Epithelial cell of proximal tubule (primary cell): ENCODE results near the gene RGS10. TPM values are rescaled to one million over a fixed set of nuclear protein-coding genes. Genes with fewer than 3 reads are reported as not detected.

ENCODE experiments used
- DNase-seq: peaks from one replicate; pipeline ENCODE4 v3.0.0-alpha.2; 2011; ENCODE audit warnings: low read depth
- H3K4me3 ChIP-seq: 2 replicates; pipeline ENCODE4 v1.5.1; 2011; ENCODE audit warnings: low read depth, mild to moderate bottlenecking, low read length
- total RNA-seq: library from RNA; depleted of rRNA; stranded (reverse); fragments of >200 nt; gene quantifications from 2 replicates; pipeline ENCODE4 v1.2.3, GENCODE V29; 2015
- TF ChIP-seq, protein P1 (sequence below): conservative IDR thresholded peaks from 2 replicates; pipeline ENCODE4 v1.5.1; 2012; ENCODE audit warnings: low read depth, mild to moderate bottlenecking, low read length

RGS10 gene
- total RNA-seq, 1 donor from 2014 or later = 85.9 TPM

DNA sequence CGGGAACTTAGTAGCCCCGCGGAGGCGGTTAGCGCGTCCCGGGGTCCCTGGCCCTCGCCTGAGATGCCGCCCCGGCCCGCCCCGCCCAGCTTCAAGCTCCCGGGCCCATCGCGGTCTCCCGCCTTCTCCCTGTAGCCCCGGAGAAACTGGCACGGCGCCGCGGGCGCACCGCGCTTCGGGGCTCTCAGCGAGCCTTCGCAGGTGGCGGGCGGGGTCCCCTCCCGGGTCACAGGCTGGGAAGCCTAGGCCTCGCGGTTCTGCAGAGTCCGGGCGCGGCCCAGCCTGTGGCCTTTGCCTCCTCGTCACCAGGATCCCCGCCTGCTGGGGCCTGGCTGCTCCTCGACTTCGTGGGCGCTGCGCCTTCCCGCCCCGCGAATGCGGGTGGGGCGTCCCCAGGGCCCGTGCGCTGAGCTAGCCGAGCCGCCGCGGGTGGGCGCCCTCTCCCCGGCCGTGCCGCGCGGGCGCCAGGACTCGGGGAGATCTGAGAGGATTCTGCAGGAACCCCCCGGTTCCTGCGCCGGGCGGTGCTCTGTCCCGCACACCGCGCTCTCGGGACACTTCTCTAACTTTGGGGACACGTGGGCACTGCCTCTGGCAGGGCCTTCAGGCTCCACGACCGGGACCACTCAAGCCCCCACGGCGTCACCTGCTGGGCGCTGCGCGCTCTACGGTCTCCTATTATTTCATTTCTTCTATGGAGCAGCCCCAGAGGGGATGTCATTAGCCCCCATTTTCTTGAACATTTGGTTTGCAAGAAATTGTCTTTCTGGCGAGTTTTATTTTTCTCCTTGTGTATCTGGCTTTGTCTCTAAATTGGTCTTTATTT is 682 bp upstream of the RGS10 start:
- H3K4me3 ChIP-seq = peak overlapping the region; percentile 68
- TF ChIP-seq, protein P1, sequence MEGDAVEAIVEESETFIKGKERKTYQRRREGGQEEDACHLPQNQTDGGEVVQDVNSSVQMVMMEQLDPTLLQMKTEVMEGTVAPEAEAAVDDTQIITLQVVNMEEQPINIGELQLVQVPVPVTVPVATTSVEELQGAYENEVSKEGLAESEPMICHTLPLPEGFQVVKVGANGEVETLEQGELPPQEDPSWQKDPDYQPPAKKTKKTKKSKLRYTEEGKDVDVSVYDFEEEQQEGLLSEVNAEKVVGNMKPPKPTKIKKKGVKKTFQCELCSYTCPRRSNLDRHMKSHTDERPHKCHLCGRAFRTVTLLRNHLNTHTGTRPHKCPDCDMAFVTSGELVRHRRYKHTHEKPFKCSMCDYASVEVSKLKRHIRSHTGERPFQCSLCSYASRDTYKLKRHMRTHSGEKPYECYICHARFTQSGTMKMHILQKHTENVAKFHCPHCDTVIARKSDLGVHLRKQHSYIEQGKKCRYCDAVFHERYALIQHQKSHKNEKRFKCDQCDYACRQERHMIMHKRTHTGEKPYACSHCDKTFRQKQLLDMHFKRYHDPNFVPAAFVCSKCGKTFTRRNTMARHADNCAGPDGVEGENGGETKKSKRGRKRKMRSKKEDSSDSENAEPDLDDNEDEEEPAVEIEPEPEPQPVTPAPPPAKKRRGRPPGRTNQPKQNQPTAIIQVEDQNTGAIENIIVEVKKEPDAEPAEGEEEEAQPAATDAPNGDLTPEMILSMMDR = peak; percentile 54
- no peak for DNase-seq

DNA sequence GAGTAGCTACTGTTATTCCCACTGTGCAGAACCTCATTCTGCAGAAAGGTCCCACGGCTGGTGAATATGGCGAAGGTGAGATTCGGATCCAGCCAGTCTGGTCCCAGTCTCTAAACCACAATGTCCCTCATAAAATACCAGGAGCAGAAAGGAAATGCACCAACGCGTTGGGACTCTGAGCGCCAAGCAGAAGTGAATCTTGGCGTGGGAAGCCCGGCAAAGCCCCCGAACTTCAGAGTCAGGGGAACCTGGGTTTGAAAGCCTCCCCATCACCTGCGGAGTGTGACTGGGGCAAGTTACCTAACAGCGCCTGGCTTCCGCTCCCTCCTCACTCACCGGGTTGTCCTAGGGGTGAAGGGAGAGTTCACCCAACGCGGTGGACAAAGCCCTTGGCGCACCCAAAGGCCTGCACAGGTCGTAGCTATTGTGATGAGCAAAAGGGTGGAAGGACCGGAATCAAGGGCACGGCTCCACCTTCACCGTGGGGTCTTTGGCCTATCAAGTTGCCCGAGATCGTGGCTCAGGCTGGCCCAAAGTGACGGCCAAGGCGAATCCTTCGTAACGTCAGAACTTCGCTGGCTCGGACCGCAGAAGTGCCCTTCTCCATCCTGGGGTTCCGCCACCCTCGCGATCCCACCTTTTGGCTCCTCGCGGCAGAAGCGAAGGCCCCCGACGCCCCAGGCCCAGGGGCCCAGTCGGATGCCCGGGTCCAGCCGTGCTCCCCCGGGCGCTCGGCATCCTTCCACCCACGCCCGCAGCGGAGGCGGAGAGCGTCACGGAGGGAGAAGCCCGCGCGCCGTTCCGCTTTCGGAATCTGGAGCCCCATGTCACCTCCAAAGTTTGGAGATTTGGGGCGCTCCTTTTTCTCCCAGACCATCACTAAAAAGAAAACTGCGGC is 811 bp downstream of the RGS10 start:
- H3K4me3 ChIP-seq = peak overlapping the region; percentile 68

DNA sequence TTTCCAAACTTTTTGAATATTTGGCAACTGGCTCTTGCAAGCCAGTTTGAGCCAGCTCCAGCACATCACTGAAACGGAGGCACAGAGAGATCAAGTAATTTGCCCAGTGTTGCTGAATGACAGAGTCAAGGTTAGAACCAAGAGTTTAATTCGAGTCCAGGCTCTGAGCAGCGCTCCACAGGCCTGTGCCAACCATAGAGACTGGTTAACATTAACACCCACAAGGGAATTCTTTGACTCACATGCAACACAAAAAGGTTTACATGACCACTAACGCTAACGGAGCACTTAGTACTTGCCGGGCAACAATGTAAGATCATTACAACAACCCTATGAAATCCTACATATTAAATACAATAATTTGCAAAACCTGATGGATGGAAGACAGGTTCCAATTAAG is 1.5 kb downstream of the RGS10 start:
- H3K4me3 ChIP-seq = peak overlapping the region; percentile 68
- DNase-seq = peak; percentile 16
- TF ChIP-seq, protein P1 = no peak

More for the DNA sequence above, 811 bp downstream of the RGS10 start:
- no peak for DNase-seq
- TF ChIP-seq, protein P1 = no peak

DNA sequence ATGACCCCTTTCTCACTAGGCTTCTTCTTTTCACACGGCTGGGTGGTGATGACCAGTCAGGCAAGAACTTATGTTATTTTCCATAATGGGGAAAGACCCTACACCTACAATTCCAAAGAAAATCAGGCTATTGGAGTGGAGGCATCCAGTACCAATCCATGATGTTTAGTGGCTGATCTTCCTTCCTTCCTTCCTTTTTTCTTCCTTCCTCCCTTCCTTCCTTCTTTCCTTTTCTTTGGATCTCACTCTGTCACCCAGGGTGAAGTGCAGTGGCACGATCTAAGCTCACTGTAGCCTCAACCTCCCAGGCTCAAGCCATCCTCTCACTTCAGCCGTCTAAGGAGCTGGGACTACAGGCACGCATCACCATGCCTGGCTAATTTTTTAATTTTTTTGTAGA is 2.5 kb downstream of the RGS10 start:
- no peak overlapping the region for H3K4me3 ChIP-seq
- DNase-seq = no peak
- TF ChIP-seq, protein P1 = no peak

DNA sequence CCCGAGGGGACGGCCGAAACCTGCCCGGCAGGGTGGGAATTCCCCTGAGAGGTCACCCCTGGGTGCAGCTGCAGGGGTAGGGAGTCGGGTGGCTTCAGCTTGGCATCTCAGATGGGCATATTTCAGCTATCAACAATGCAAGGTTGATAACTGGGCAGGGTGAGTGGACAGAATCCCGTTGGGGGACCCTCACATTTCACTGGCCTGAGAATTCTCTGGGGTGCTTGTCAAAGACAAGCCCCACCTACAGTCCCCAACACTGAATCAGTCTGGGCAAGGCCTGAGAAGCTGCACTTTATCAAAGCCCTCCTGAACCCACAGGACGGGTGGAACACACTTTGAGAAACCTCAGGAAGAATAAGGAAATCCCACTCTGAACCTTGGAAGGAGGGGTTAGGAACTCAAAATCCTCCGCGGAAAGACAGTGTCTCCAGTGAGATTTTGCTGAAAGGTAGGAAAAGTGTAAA is 3.1 kb downstream of the RGS10 start:
- TF ChIP-seq, protein P1 = no peak
- H3K4me3 ChIP-seq = no peak overlapping the region
- no peak for DNase-seq

DNA sequence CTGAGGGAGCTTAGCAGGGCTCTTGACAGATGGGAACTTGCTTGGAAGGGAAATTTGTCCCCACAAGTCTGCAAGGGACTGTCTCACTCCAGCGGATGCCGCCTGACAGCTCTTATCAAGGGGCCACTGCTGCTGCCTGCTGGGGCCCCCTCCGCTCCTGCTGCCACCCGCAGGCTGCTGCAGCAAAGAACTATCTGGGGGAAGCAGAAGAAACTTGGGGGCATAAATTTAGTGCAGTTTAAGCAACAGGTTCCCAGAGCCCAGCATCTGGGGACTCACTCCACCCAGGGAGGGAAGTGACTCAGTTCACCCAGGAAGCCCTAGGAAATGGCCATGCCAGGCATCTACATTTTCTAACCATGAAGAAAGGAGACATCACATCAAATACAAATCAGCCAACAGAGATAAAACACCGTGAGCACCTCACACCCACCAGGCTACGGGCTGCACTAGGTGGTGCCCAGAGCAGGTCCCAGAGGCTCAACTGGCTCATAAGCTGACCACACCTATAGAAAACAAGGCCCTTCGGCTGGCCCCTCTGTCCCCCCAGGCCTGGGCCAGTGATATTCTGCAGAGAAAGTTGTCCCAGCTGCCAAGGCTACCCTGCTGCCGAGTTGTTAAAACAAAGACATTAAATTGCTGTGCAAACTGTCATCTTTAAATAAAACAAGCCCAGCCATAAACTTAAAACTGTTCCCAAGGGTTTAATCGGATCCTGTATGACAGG is 3.7 kb downstream of the RGS10 start:
- TF ChIP-seq, protein P1 = no peak
- DNase-seq = no peak
- H3K4me3 ChIP-seq = no peak overlapping the region
